OCI-LY1 (cell line): ENCODE measurements around the gene ZBTB20.

ENCODE experiments used
- EZH2 ChIP-seq: fragments of 200-600 bp; sonication (generic), shearing (Covaris generic); IDR thresholded peaks from 2 replicates; pipeline ENCODE4 v1.8.0; 2017; ENCODE audit warnings: borderline replicate concordance, mixed run types, mild to moderate bottlenecking, antibody characterized with exemption, low read length, moderate library complexity, mixed read lengths
- TF ChIP-seq, protein P1 (sequence below): fragments of 200-600 bp; sonication (generic), shearing (Covaris generic); IDR thresholded peaks from 2 replicates; pipeline ENCODE4 v1.5.1; 2017; ENCODE audit warnings: mild to moderate bottlenecking, antibody characterized with exemption, low read length, moderate library complexity, mixed read lengths

DNA sequence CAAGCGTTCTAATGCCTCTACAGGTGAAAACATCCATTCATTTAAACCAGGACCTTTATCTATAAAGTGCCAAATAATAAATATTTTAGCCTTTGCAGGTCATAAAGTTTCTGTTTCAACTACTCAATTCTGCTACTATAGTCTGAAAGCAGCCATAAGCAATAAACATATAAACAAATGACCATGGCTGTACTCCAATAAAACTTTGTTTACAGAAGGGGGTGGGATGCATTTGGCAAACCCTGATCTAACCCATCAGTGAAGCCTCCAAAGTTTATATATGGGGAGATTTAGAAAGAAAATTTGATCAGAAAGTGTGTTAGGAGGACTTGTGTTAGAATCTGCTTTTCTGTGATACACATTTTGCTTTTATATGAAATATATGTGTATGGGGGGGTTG lies 161.3 kb downstream of the ZBTB20 start:
- TF ChIP-seq, protein P1, sequence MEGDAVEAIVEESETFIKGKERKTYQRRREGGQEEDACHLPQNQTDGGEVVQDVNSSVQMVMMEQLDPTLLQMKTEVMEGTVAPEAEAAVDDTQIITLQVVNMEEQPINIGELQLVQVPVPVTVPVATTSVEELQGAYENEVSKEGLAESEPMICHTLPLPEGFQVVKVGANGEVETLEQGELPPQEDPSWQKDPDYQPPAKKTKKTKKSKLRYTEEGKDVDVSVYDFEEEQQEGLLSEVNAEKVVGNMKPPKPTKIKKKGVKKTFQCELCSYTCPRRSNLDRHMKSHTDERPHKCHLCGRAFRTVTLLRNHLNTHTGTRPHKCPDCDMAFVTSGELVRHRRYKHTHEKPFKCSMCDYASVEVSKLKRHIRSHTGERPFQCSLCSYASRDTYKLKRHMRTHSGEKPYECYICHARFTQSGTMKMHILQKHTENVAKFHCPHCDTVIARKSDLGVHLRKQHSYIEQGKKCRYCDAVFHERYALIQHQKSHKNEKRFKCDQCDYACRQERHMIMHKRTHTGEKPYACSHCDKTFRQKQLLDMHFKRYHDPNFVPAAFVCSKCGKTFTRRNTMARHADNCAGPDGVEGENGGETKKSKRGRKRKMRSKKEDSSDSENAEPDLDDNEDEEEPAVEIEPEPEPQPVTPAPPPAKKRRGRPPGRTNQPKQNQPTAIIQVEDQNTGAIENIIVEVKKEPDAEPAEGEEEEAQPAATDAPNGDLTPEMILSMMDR: no peak
- no peak for TF ChIP-seq EZH2
